Upper lobe of right lung (tissue), 1 donor: ENCODE data around the gene DVL2. TPM values are rescaled to one million over a fixed set of nuclear protein-coding genes. Genes with fewer than 3 reads are reported as not detected.

Experiments
- ATAC-seq: fragments of 200-7000 bp; cut with Tn5 transposase; one replicate; pipeline ENCODE4 v1.9.1; 2020; ENCODE audit warnings: mild to moderate bottlenecking, moderate library complexity
- DNase-seq: peaks from one replicate; pipeline ENCODE4 v3.0.0-alpha.2; 2020
- H3K27ac ChIP-seq: fragments of 200-600 bp; one replicate; pipeline ENCODE4 v1.8.0; 2022
- H3K27me3 ChIP-seq: fragments of 200-600 bp; one replicate; pipeline ENCODE4 v1.8.0; 2022; ENCODE audit warnings: mild to moderate bottlenecking
- H3K36me3 ChIP-seq: fragments of 200-600 bp; one replicate; pipeline ENCODE4 v1.8.0; 2022
- H3K4me1 ChIP-seq: fragments of 200-600 bp; one replicate; pipeline ENCODE4 v1.8.0; 2022
- H3K4me3 ChIP-seq: fragments of 200-600 bp; one replicate; pipeline ENCODE4 v1.8.0; 2022; ENCODE audit warnings: mild to moderate bottlenecking
- H3K9me3 ChIP-seq: fragments of 200-600 bp; one replicate; pipeline ENCODE4 v1.8.0; 2022
- CTCF ChIP-seq: fragments of 200-600 bp; IDR thresholded peaks from one replicate; pipeline ENCODE4 v1.8.0; 2022; ENCODE audit warnings: antibody characterized with exemption
- intact Hi-C: fragments of 100-400 bp; cut with DNase I; formaldehyde crosslinking; loops from one replicate; pipeline ENCODE4 v1.11.0; 2022
- total RNA-seq: library from RNA; stranded (reverse); fragmentation: NEBNext Ultra II Directional; extraction: Animal tissue kit (Norgen Biotek cat#: 25700); gene quantifications from one replicate; pipeline ENCODE4 v1.2.1, GENCODE V29; 2021
- donor health status: DM: no; HTN: yes; CAD: no; lungs with severe emphysema.

DVL2 gene
- total RNA-seq, 1 donor from 2014 or later, result 41.0 TPM

DNA sequence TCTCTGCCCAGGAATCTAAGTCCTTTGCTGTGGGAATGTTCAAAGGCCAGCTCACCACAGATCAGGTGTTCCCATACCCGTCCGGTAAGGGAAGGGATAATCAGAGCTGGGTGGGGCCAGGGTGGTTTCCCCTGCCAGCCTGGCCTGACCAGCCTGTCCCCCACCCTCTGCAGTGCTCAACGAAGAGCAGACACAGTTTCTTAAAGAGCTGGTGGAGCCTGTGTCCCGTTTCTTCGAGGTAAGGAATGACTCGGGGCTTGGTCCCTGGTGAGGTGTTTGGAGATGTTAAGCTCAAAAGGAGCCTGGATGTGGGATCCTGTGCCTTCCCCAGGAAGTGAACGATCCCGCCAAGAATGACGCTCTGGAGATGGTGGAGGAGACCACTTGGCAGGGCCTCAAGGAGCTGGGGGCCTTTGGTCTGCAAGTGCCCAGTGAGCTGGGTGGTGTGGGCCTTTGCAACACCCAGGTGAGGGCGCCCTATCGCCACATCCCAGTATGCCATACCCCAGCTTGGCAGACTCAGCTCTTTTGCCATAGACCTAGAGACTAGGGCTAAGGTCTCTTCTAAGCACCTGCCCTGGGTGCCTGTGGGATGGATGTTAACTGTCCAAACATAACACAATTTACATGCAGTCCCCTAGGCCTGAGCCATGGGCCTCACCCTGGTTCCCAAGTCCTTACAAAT is 13.6 kb downstream of the DVL2 start:
- Histone ChIP-seq H3K27me3 (no peaks in the 10 kb centered on the region), H3K4me3 (peak overlapping the region; percentile 98), H3K36me3 (peaks cover 45% of the 10 kb centered on the region), H3K4me1 (peaks cover 46% of the 10 kb centered on the region), H3K27ac (peak overlapping the region; percentile 95), H3K9me3 (no peaks in the 10 kb centered on the region)
- peak; percentile 49 for TF ChIP-seq CTCF
- ATAC-seq, result peak; percentile 52
- DNase-seq, result peak; percentile 84
- intact Hi-C loops, result no loop called here

DNA sequence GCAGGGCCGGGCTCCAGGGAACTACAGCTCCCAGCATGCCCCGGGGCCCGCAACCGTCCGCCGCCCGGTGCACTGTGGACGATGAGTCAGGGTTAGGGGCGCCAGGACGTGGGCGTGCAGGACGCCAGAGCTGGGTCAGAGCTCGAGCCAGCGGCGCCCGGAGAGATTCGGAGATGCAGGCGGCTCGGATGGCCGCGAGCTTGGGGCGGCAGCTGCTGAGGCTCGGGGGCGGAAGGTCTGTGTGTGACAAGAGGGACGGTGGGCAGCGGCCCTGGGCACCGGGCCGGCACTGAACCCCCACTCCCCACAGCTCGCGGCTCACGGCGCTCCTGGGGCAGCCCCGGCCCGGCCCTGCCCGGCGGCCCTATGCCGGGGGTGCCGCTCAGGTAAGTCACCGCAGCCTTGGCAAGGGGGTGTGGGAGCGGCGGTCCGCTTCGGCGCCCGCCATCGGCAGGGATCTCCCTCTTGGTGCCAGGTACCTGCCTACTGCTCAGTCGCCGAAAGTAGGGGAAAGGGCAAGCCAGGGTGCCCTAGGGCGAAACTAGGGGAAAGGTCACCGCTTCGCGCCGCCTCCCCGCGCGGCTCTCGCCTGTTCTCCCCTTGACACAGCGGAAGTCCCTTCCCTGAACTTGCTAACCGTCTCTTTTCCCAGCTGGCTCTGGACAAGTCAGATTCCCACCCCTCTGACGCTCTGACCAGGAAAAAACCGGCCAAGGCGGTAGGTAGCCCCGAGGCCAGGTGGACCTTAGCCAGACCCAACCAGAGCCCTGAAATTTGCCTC is 14.3 kb downstream of the DVL2 start, which contains the start of the genes ACADVL and DLG4:
TSS of gene ACADVL (plus strand) at position 127 of the 781 bp plus-strand sequence. CDS start at position 174, 47 bp downstream.
TSS of gene DLG4 (minus strand) at position 25 of the 781 bp plus-strand sequence.
- TF ChIP-seq CTCF, result no peak
- Histone ChIP-seq H3K27ac (peak within 1 kb of the TSS; percentile 95), H3K4me1 (peaks cover 53% of the 10 kb centered on the region), H3K9me3 (no peaks in the 10 kb centered on the region), H3K27me3 (no peaks in the 10 kb centered on the region), H3K4me3 (peak within 1 kb of the TSS; percentile 98), H3K36me3 (peaks cover 37% of the 10 kb centered on the region)
- intact Hi-C loops, result no loop called here
- DNase-seq (peak; percentile 95), ATAC-seq (peak; percentile 86)

- no peak for DNase-seq
- H3K27me3 ChIP-seq, result no peaks in the 10 kb centered on the region
- H3K4me1 ChIP-seq, result peaks cover 59% of the 10 kb centered on the region
- peak overlapping the region; percentile 95 for H3K27ac ChIP-seq
- intact Hi-C loops, result no loop called here
- no peak for ATAC-seq
- TF ChIP-seq CTCF, result no peak
- H3K36me3 ChIP-seq, result peaks cover 30% of the 10 kb centered on the region
- peak overlapping the region; percentile 98 for H3K4me3 ChIP-seq
- H3K9me3 ChIP-seq, result no peaks in the 10 kb centered on the region
Observed at GRCh38 chr17:7219229-7219811, 15.0 kb downstream of the DVL2 start.

GRCh38 chr17:7218758-7219157 is 15.6 kb downstream of the DVL2 start:
- H3K27ac ChIP-seq, result no peak overlapping the region
- peaks cover 59% of the 10 kb centered on the region for H3K4me1 ChIP-seq
- H3K4me3 ChIP-seq, result no peak overlapping the region

GRCh38 chr17:7218166-7218565 is 16.2 kb downstream of the DVL2 start:
- H3K27ac ChIP-seq, result peak overlapping the region; percentile 74

More at GRCh38 chr17:7218758-7219157, 15.6 kb downstream of the DVL2 start:
- no peaks in the 10 kb centered on the region for H3K9me3 ChIP-seq
- no peak for DNase-seq
- no peak for TF ChIP-seq CTCF
- H3K36me3 ChIP-seq, result peaks cover 25% of the 10 kb centered on the region
- no peak for ATAC-seq
- intact Hi-C loops, result no loop called here
- H3K27me3 ChIP-seq, result no peaks in the 10 kb centered on the region

More at GRCh38 chr17:7218166-7218565, 16.2 kb downstream of the DVL2 start:
- no peak for TF ChIP-seq CTCF
- intact Hi-C loops, result no loop called here
- ATAC-seq, result no peak
- Histone ChIP-seq H3K27me3 (no peaks in the 10 kb centered on the region), H3K9me3 (no peaks in the 10 kb centered on the region), H3K4me3 (peak overlapping the region; percentile 51), H3K4me1 (peaks cover 59% of the 10 kb centered on the region), H3K36me3 (peaks cover 19% of the 10 kb centered on the region)
- DNase-seq, result no peak
